HEK293 (cell line): Measurements from ENCODE around the gene LDLRAD4.

ENCODE experiments used
- CTCF ChIA-PET: fragments of 350-600 bp; formaldehyde crosslinking; extraction: SDS; loops from one replicate; lab custom pipeline; 2021; ENCODE audit warnings: antibody characterized with exemption; lab: Yijun Ruan, JAX
- POLR2A ChIA-PET: fragments of 300-600 bp; formaldehyde crosslinking; extraction: SDS; loops from one replicate; lab custom pipeline; 2020; ENCODE audit warnings: antibody characterized with exemption, inconsistent platforms; lab: Yijun Ruan, JAX
- H3K27ac ChIP-seq: fragments of 200-500 bp; sonication (Bioruptor generic); 2 replicates; pipeline ENCODE4 v1.5.1; 2014; ENCODE audit warnings: low read depth, low read length, control low read depth, inconsistent platforms; ENCODE audit errors: extremely low read depth
- H3K36me3 ChIP-seq, 2 experiments: fragments of 200-500 bp in 1 of 2; sonication (Bioruptor generic) in 1 of 2; 1 replicate in 1 of 2; 2 replicates in 1 of 2; pipeline ENCODE4 v1.5.1; 2014 to 2017; ENCODE audit warnings: inconsistent platforms in 2 of 2, low read length in 2 of 2; ENCODE audit not compliant: control insufficient read depth in 2 of 2, insufficient read depth in 1 of 2
- H3K4me1 ChIP-seq: fragments of 200-500 bp; sonication (Bioruptor generic); 2 replicates; pipeline ENCODE4 v1.5.1; 2014; ENCODE audit warnings: mild to moderate bottlenecking, low read length, inconsistent platforms; ENCODE audit not compliant: control insufficient read depth, insufficient read depth
- H3K4me3 ChIP-seq: 2 replicates; pipeline ENCODE4 v1.5.1; 2011; ENCODE audit warnings: low read depth, mild to moderate bottlenecking, control low read depth, low read length, moderate library complexity
- H3K9me3 ChIP-seq: fragments of 200-500 bp; sonication (Bioruptor generic); 2 replicates; pipeline ENCODE4 v1.5.1; 2014; ENCODE audit warnings: low read depth, low read length, inconsistent platforms; ENCODE audit not compliant: control insufficient read depth, insufficient read depth
- BCL11A ChIP-seq: fragments of 450-650 bp; formaldehyde crosslinking; IDR thresholded peaks from 2 replicates; pipeline ENCODE4 v1.5.1; 2016; ENCODE audit warnings: low read depth, missing biosample characterization, missing genetic modification characterization
- BCL11B ChIP-seq: fragments of 450-650 bp; formaldehyde crosslinking; IDR thresholded peaks from 2 replicates; pipeline ENCODE4 v1.5.1; 2016; ENCODE audit warnings: low read depth, missing biosample characterization, missing genetic modification characterization
- GLI2 ChIP-seq: fragments of 450-650 bp; formaldehyde crosslinking; IDR thresholded peaks from 2 replicates; pipeline ENCODE4; 2017; ENCODE audit warnings: missing biosample characterization, missing genetic modification characterization, low read depth, borderline replicate concordance
- HOXC10 ChIP-seq: sonication (generic); formaldehyde crosslinking; IDR thresholded peaks from 2 replicates; pipeline ENCODE4 v1.8.1; 2023; ENCODE audit warnings: mild to moderate bottlenecking, missing genetic modification reagents
- PRDM2 ChIP-seq: fragments of 450-650 bp; formaldehyde crosslinking; IDR thresholded peaks from 2 replicates; pipeline ENCODE4 v1.5.1; 2016; ENCODE audit warnings: missing biosample characterization, missing genetic modification characterization, borderline replicate concordance
- ZBTB17 ChIP-seq: fragments of 450-650 bp; formaldehyde crosslinking; IDR thresholded peaks from 2 replicates; pipeline ENCODE4 v1.5.1; 2016; ENCODE audit warnings: missing biosample characterization, missing genetic modification characterization
- ZNF132 ChIP-seq: fragments of 450-650 bp; formaldehyde crosslinking; IDR thresholded peaks from 2 replicates; pipeline ENCODE4 v1.5.1; 2017; ENCODE audit warnings: missing biosample characterization, missing genetic modification characterization, borderline replicate concordance
- ZNF19 ChIP-seq: fragments of 450-650 bp; formaldehyde crosslinking; IDR thresholded peaks from 2 replicates; pipeline ENCODE4; 2016; ENCODE audit warnings: missing biosample characterization, missing genetic modification characterization, low read depth
- ZNF248 ChIP-seq: fragments of 450-650 bp; formaldehyde crosslinking; IDR thresholded peaks from 2 replicates; pipeline ENCODE4 v1.5.1; 2017; ENCODE audit warnings: missing biosample characterization, missing genetic modification characterization
- ZNF426 ChIP-seq: fragments of 450-650 bp; formaldehyde crosslinking; IDR thresholded peaks from 2 replicates; pipeline ENCODE4 v1.5.1; 2017; ENCODE audit warnings: missing biosample characterization, missing genetic modification characterization, mild to moderate bottlenecking, inconsistent platforms, moderate library complexity
- ZNF677 ChIP-seq: fragments of 450-650 bp; IDR thresholded peaks from 2 replicates; pipeline ENCODE4 v1.5.0; 2018; ENCODE audit warnings: missing biosample characterization, mild to moderate bottlenecking, missing genetic modification characterization, moderate library complexity
- ZNF777 ChIP-seq: fragments of 450-650 bp; formaldehyde crosslinking; IDR thresholded peaks from 2 replicates; pipeline ENCODE4 v1.5.1; 2017; ENCODE audit warnings: missing biosample characterization, missing genetic modification characterization, borderline replicate concordance
- ZNF843 ChIP-seq: fragments of 450-650 bp; formaldehyde crosslinking; IDR thresholded peaks from 2 replicates; pipeline ENCODE4 v1.5.1; 2016; ENCODE audit warnings: missing biosample characterization, missing genetic modification characterization
- ZXDB ChIP-seq: fragments of 450-650 bp; formaldehyde crosslinking; IDR thresholded peaks from 2 replicates; pipeline ENCODE4 v1.5.1; 2016; ENCODE audit warnings: missing biosample characterization, missing genetic modification characterization
- TF ChIP-seq, protein P1 (sequence below): fragments of 450-650 bp; IDR thresholded peaks from 2 replicates; pipeline ENCODE4 v1.5.1; 2018; ENCODE audit warnings: missing biosample characterization, missing genetic modification characterization
- TF ChIP-seq, protein P2 (sequence below): fragments of 450-650 bp; formaldehyde crosslinking; IDR thresholded peaks from 2 replicates; pipeline ENCODE4 v1.5.1; 2016; ENCODE audit warnings: missing biosample characterization, missing genetic modification characterization

The LDLRAD4 gene

DNA sequence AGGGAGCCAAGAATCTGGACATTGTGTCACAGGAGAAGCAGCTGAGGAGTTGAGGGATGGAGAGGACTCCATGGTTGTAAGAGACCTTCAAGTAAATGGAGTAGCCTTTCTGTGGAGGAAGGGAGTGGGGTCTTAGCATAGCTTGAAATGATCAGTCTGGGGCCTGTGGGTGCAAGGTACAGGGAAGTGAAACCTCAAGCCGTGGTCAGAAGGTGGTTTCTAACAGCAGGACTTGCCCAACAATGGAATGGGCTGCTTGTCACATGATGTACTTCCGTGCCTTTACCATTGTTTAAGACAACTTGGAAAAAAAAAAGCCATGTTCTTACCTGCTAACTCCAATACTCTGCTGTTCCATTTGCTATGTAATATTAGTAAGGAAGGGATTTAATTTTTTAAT lies 140.7 kb downstream of the LDLRAD4 start (continued):
- TF ChIP-seq, protein P1, sequence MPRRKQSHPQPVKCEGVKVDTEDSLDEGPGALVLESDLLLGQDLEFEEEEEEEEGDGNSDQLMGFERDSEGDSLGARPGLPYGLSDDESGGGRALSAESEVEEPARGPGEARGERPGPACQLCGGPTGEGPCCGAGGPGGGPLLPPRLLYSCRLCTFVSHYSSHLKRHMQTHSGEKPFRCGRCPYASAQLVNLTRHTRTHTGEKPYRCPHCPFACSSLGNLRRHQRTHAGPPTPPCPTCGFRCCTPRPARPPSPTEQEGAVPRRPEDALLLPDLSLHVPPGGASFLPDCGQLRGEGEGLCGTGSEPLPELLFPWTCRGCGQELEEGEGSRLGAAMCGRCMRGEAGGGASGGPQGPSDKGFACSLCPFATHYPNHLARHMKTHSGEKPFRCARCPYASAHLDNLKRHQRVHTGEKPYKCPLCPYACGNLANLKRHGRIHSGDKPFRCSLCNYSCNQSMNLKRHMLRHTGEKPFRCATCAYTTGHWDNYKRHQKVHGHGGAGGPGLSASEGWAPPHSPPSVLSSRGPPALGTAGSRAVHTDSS (tag by site-specific recombination): no peak

- Histone ChIP-seq H3K4me1 (no peaks in the 10 kb centered on the region), H3K9me3 (no peaks in the 10 kb centered on the region), H3K36me3 (no peaks in the 10 kb centered on the region; a peak in 1 of 3 replicates), H3K27ac (no peak overlapping the region), H3K4me3 (no peak overlapping the region)
- TF ChIP-seq GLI2 (tag by site-specific recombination) (no peak), ZNF132 (tag by site-specific recombination) (no peak), ZNF248 (tag by site-specific recombination) (no peak), PRDM2 (tag by site-specific recombination) (no peak), ZNF426 (tag by site-specific recombination) (no peak), ZNF843 (tag by site-specific recombination) (no peak), ZBTB17 (tag by site-specific recombination) (no peak), BCL11A (tag by site-specific recombination) (no peak), HOXC10 (CRISPR knock-in tag) (no peak), BCL11B (no peak), ZXDB (no peak), ZNF19 (tag by site-specific recombination) (no peak)
- TF ChIP-seq, protein P2, sequence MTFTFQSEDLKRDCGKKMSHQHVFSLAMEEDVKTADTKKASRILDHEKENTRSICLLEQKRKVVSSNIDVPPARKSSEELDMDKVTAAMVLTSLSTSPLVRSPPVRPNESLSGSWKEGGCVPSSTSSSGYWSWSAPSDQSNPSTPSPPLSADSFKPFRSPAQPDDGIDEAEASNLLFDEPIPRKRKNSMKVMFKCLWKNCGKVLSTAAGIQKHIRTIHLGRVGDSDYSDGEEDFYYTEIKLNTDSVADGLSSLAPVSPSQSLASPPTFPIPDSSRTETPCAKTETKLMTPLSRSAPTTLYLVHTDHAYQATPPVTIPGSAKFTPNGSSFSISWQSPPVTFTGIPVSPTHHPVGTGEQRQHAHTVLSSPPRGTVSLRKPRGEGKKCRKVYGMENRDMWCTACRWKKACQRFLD (tag by site-specific recombination): no peak
- ChIA-PET CTCF (interaction anchor here (0.7 kb wide), 1 partner anchor 257 kb away, joined by 3 read pairs; no protein-coding TSS in a partner anchor), POLR2A (no interaction called here)
These were observed 142.9 kb downstream of the LDLRAD4 start for GRCh38 chr18:13361431-13361830.

DNA sequence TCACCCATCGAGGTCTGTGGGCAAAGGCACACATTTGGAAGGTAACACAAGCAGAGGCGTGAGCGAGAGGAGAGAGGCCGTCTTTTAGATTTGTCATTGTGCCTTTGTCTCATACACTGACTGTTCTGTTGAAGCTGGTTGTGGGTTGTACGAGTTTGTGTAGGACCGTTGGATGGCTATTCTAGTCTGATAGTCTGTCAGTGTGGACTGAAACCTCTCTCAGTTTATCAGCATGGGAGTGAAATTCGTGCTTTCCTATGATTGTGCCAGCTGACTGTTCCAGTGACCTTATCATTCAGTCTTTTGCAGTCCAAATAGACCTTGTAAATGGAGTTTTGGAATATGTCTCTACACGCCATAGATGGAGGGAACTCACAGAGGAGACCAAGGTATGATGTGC lies 143.5 kb downstream of the LDLRAD4 start:
- Histone ChIP-seq H3K27ac (no peak overlapping the region), H3K4me3 (no peak overlapping the region), H3K9me3 (no peaks in the 10 kb centered on the region), H3K4me1 (no peaks in the 10 kb centered on the region), H3K36me3 (no peaks in the 10 kb centered on the region)
- POLR2A ChIA-PET: no interaction called here
- CTCF ChIA-PET: interaction anchor here (0.7 kb wide), 1 partner anchor 257 kb away, joined by 3 read pairs; no protein-coding TSS in a partner anchor
- TF ChIP-seq ZNF777 (no peak), ZNF677 (tag by site-specific recombination) (no peak)
- TF ChIP-seq, all 188 proteins: peak for 0
